ENCODE results near the gene SLC12A8.
A peak's percentile ranks its signal among the peaks of the same experiment; 100 is the strongest.

Gene SLC12A8

GRCh38 chr3:125151442-125151817, 61.1 kb downstream of the SLC12A8 start:
- no peak for DNase-seq

DNA sequence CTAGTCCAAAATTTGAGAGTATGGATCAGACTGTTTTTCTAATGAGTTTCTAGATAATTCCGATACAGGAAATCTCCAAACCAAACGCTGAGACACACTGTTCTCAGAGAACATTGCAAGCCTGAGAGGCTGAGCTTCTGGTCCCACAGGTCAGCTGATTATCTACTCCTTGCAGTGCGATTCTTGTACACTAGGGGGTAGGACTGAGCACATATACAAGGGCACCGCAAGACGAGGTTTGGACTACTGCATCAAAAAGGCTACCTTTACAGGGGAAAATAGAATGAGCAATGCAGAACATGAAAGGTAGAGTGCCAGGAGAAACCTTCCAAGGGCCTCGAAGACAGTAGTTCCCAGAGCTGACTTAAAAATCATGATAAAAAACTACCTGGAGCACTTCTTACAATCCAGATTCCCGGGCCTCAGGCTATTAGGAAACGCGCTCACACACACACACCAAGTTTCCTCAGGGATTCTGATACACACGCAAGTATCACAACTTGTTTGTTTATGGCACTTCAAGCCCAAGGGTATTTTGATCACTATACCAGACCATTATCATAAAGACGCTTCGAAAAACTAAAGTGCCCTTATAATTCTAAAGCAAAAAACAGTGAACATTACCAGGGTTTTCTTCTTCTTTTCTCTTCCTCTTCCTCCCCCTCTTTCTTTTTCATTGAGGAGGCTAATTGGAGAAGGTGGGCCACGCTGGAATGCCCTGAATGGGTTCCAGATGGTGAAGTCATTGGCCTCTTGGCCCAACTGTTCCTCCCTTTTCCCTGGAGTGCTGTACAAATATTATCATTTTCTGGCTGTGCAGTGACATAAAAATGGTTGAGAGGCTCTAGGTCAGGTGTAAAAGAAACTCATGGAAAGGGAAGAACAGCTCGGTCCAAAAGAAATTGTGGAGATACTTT, 61.8 kb downstream of the SLC12A8 start:
- DNase-seq = peak; percentile 60

GRCh38 chr3:125149462-125149861, 63.1 kb downstream of the SLC12A8 start:
- no peak for DNase-seq

DNA sequence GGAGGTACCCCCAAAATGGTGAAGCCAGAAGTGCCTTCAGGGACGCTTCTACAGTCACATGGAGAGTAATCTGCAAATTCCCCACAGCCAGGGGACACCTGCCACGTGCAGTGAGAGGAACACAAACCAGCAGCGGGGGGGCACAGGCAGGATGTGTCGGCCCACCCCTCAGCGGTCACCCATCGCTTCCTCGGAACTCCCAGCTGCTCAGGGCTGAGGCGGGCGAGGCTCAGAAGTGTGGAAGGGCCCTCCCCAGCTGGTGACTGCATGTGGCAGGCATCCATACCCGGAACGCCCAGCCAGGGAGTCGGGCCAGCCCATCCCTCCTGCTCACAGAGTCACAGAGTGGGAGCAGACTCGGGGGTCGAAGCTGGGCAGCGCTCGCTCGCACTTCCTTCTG, 63.7 kb downstream of the SLC12A8 start:
- DNase-seq = no peak

DNA sequence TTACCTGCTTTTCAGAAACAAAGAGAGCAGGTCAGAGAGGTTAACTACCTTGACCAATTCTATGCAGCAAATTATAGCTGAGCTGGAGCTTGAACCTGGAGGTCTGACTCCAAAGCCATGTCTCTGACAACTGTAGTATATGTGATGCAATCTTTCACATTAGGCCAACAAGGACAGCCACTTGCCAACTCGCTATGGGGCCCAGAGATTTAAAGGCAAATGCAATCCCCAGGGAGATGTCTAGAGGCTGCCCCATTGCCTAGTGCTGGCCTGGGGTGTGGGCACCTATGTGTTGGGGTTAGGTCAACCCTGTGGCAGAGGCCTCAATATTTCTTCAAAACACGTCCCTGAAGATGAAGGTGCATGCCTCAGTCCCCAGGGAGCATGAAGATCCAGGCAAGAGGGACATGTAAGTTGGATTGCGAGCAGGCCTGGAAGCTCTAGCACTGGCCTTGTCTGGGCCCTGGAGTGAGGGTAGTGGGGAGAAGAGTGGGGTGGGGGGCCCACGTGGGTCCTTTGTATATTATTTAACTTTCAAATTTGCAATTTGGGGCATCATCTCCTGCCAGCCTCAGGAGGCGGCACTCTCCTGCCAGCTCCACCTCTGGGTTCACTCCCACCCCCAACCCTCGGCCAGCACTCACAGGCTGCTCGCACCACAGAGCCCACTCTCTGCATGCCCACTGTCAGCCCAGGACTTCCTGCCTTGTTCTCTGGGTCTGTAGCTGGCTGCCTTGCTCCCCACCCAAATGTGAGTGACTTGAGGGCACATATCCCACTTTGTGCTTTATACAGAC, 64.3 kb downstream of the SLC12A8 start:
- no peak for DNase-seq

DNA sequence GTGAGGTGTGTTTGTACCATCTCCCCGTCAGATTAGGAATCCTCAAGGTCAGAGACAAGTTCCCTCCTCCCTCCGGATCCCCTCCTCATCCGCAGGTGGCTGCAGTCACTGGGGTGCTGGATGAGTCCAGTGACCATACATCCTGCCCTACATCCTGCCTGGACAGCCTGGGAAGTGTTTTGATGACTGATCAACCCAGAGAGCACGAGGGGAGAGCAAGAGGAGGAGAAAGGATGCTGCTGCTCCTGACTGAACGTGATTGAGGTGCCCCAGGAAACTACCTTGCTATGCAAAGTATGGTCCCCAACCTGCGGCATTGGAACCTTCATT, 65.1 kb downstream of the SLC12A8 start:
- no peak for DNase-seq

DNA sequence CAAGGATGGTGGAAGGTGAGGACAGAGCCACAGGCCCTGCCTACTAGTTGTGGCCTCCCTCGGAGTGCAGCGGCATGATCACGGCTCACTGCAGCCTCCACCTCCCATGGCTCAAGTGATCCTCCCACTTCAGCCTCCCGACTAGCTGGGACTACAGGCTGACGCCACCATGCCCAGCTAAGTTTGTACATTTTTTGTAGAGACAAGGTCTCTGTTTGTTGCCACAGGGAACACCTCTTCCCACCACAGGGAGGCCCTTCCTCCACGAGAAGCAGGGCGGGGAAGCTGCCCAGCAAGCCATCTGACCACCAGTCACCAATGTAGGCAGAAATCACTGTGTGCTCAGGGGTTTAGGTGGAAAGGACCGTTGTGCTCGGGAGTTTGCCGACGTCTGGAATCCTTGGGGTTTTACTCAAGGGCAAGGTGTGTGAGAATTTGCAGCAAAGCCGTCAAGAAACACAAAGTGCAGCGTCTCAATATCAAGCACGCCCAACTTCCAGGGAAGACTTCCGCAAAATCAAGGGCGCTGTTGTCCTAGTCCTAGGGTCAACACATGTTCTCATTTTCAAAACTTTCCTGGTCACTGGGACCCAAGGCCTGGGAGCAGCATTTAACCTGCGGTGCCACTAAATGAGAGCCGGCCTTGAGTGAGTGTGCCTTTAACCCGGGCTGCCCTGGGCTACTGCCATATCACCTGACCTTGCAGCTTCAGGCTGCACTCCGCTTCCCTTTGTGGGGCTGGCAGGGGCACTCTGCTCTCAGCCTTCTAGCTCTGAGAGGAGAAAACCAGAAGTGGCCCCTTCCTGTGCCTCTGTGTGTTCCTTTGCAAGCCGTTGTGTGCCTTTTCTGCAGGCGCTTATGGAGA, 65.7 kb downstream of the SLC12A8 start:
- no peak for DNase-seq

DNA sequence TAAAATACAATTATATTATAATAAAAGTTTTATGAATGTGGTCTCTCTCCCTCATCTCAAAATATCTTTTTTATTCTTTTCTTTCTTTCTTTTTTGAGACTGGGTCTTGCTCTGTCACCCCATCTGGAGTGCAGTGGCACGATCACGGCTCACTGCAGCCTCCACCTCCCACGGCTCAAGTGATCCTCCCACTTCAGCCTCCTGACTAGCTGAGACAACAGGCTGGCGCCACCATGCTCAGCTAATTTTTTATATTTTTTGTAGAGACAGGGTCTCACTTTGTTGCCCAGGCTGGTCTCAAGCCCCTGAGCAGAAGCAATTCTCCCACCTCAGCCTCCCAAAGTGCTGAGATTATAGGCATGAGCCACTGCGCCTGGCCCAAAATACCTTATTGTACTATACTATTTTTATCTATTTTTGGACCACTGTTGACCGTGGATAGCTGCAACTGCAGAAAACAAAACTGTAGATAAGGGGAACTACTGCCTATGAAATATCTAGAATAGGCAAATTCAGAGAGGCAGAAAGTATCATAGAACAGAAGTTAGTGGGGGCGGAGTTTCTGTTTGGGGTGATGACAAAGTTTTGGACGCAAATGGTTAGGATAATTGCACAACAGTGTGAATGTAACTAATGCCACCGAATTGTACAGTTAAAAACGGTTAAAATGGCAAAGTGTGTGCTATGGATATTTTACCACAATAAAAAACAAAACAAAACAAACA, 66.6 kb downstream of the SLC12A8 start:
- no peak for DNase-seq

- DNase-seq = no peak
Observed at GRCh38 chr3:125144653-125145314, 67.8 kb downstream of the SLC12A8 start.

DNA sequence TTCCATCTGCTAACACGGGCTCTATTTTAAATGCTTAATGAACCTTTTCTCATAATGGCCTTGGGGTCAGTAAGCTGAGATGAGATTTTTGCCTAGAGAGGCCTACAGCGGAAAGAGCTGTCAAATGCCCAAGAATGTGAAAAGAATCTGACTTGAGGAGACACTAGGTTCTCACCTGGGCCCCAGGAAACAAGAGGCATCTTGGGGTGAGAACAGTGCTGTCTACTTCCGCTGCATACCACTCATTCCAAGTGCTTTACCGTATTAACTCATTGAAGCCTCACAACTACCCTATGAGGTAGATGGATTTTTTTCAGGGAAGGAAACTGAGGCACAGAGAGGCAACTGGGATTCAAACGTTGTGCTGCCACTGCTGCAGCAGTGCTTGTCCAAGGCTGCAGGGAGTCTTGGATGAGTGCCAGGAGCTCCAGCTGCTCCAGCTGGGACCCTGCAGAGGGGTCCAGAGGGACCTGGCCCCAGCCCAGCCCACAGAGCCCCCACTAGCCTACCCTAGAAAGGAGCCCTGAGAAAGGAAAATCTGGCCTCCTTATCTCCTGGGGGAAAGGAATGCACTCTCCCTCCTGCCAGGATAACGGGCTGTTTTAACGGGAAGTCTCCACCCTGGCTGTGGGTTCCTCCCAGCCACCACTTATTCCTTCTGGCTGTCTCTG, 68.4 kb downstream of the SLC12A8 start:
- no peak for DNase-seq

DNA sequence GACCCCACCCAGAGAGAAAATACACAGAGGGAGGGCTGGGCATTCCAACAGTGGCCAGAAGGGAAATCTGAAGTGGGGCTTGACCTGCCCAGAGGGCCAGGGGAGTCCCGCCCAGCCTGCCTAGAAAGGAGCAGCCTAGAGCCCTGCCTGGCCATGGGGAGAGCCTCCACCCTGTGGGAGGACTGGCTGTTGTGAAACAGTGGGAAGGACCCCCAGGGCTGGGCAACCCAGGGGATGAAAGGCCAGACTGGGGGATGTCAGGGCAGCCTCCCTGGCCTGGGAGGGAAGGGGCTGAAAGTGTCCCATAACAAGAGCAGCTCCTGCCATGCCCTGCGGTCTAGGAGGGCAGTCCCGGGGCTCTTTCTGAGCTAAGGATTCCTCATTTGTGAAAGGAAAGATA, 69.0 kb downstream of the SLC12A8 start:
- no peak for DNase-seq

- no peak for DNase-seq
Observed at GRCh38 chr3:125142940-125143339, 69.6 kb downstream of the SLC12A8 start.

- DNase-seq = no peak
Observed at GRCh38 chr3:125142420-125142778, 70.1 kb downstream of the SLC12A8 start.

- peak; percentile 58 for DNase-seq
Observed at GRCh38 chr3:125141596-125142419, 70.7 kb downstream of the SLC12A8 start.

DNA sequence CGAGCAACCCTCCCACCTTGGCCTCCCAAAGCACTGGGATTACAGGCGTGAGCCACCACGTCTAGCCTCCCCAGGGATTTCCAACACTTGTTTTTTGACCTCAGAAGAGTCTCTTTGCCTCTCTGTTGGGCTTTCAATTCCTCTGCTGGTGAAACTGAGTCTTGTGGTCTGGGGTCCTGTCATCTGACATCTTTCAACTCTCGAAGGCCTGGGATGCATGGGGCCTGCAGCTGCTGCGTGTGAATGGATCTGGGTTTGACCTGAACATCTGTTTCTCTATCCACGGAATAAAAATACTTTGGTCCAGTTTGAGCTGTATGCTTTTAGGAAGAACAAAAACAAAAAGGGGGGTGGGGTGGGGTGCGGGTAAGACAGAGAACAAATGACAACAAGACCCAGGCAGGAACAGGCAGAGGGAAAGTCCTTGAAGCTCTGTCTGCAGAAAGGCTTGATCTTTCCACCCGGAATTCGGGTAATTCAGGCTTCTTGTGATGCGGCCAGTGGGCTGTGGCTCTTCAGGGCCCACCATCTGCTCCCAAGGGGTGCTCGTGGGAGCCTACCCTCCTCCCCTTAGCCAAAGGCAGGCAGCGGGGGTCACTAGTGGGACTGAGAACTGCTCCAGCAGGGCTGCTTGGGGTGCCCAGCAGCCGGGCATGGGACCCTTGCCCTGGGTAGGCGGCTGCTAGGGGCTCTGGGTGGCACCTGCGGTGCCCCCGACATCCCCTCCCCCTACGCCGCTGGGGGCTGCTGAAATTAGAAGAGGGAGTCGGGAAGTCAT, 71.5 kb downstream of the SLC12A8 start:
- no peak for DNase-seq

GRCh38 chr3:125140011-125140817, 72.3 kb downstream of the SLC12A8 start:
- no peak for DNase-seq

DNA sequence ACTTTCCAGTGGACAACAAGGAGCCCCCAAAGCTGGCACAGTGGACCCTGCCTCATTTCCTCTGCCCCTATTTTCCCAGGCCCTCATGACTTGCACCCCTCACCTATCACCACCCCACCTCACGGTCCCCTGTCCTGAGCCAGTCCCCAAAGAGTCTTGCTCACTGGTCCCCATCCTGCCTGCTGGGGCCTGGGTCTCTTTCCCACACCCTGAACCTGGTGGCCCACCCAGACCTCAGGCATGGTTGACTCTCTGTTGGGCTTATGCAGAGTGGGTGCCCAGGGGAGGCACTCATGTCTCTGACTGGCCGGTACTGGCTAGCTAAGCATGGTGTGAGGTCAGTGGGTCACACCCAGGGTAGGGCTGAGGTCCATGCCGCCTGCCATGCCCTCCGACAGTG, 73.2 kb downstream of the SLC12A8 start:
- no peak for DNase-seq

GRCh38 chr3:125137358-125138033, 75.1 kb downstream of the SLC12A8 start:
- no peak for DNase-seq

Data from RPMI8226 (cell line).